Measurements from ENCODE around the gene TMC8.

The TMC8 gene, protein sequence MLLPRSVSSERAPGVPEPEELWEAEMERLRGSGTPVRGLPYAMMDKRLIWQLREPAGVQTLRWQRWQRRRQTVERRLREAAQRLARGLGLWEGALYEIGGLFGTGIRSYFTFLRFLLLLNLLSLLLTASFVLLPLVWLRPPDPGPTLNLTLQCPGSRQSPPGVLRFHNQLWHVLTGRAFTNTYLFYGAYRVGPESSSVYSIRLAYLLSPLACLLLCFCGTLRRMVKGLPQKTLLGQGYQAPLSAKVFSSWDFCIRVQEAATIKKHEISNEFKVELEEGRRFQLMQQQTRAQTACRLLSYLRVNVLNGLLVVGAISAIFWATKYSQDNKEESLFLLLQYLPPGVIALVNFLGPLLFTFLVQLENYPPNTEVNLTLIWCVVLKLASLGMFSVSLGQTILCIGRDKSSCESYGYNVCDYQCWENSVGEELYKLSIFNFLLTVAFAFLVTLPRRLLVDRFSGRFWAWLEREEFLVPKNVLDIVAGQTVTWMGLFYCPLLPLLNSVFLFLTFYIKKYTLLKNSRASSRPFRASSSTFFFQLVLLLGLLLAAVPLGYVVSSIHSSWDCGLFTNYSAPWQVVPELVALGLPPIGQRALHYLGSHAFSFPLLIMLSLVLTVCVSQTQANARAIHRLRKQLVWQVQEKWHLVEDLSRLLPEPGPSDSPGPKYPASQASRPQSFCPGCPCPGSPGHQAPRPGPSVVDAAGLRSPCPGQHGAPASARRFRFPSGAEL

DNA sequence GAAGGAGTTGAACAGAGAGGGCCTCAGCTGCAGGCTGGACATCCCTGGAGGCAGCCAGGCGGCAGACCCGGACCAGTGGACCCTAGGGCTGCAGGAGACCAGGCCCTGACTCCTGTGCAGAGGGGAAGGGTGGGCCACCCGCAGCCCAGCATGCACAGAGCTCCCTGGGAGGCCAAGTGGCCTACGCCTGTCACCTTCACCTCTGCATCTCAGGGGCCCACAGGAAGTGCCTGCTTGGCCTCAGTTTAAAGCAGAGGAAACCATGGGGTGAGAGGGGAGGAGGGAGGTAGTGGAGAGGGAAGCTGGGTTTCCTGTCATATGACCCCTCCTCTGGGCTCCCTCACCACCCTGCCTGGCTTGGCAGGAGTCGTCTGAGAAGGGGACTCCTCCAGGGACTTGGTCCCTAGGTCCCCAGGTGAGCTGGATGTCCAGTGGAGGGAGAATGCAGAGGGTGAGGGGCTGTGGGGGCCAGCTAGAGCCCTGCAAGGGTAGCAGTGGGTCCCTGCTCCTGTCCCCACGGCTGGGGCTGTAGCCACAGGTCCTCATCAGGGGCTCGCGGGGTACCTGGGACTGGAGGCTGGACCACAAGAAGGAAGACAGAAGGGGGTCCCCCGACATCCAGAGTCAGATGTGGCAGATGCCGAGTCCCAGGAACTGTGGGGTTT is at the start of gene TMC8:
Gene TMC8 (plus strand): TSS at position 335 of the 665 bp plus-strand sequence. CDS start 818 bp downstream, outside the sequence.
- no peak for TF ChIP-seq ZFP3 (tag by site-specific recombination; IDR thresholded peaks at IDR 0.05; ENCODE audit: low read depth)
- no peak for TF ChIP-seq ZNF341 (tag by site-specific recombination; IDR thresholded peaks at IDR 0.05; ENCODE audit: low read depth)
- TF ChIP-seq FEZF1 (tag by site-specific recombination; IDR thresholded peaks at IDR 0.05), result no peak
- no peak for TF ChIP-seq ZNF2 (tag by site-specific recombination; IDR thresholded peaks at IDR 0.05)
- peak; percentile 37; the same call in 1 of the 2 replicates for TF ChIP-seq ZFP69B (tag by site-specific recombination; IDR thresholded peaks at IDR 0.05)
- TF ChIP-seq, protein P1, sequence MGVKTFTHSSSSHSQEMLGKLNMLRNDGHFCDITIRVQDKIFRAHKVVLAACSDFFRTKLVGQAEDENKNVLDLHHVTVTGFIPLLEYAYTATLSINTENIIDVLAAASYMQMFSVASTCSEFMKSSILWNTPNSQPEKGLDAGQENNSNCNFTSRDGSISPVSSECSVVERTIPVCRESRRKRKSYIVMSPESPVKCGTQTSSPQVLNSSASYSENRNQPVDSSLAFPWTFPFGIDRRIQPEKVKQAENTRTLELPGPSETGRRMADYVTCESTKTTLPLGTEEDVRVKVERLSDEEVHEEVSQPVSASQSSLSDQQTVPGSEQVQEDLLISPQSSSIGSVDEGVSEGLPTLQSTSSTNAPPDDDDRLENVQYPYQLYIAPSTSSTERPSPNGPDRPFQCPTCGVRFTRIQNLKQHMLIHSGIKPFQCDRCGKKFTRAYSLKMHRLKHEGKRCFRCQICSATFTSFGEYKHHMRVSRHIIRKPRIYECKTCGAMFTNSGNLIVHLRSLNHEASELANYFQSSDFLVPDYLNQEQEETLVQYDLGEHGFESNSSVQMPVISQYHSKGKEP (tag by site-specific recombination; IDR thresholded peaks at IDR 0.05), result no peak
- 0 out of 2 replicates have a peak, but pooled peaks have one; percentile 10 for TF ChIP-seq GLIS1 (tag by site-specific recombination; IDR thresholded peaks at IDR 0.05)
- TF ChIP-seq KLF7 (tag by site-specific recombination; IDR thresholded peaks at IDR 0.05; ENCODE audit: borderline replicate concordance), result no peak
- TF ChIP-seq ZNF366 (tag by site-specific recombination; conservative IDR thresholded peaks at IDR 0.05), result no peak
- peak; percentile 50 for TF ChIP-seq ZIC2 (tag by site-specific recombination; IDR thresholded peaks at IDR 0.05)
- peak; percentile 28; the same call in 1 of the 2 replicates for TF ChIP-seq GLIS2 (tag by site-specific recombination; IDR thresholded peaks at IDR 0.05)
- no peak for TF ChIP-seq ZNF350 (tag by site-specific recombination; IDR thresholded peaks at IDR 0.05)
- no peak for TF ChIP-seq ZNF433 (tag by site-specific recombination; IDR thresholded peaks at IDR 0.05; ENCODE audit: low read depth)
- TF ChIP-seq GFI1B (tag by site-specific recombination; IDR thresholded peaks at IDR 0.05), result no peak
- no peak for TF ChIP-seq ZNF670 (tag by site-specific recombination; IDR thresholded peaks at IDR 0.05; ENCODE audit: low read depth)
- TF ChIP-seq ZNF292 (tag by site-specific recombination; IDR thresholded peaks at IDR 0.05; ENCODE audit: borderline replicate concordance, low read depth), result no peak
- Histone ChIP-seq H3K36me3 (ENCODE audit: control insufficient read depth in 2 of 2, insufficient read depth in 1 of 2, low read length in 2 of 2) (no peaks in the 10 kb centered on the region), H3K4me3 (ENCODE audit: low read depth, low read length) (no peak within 1 kb of the TSS), H3K27ac (ENCODE audit: extremely low read depth, low read depth, low read length) (no peak within 1 kb of the TSS), H3K9me3 (ENCODE audit: control insufficient read depth, insufficient read depth, low read depth, low read length) (no peaks in the 10 kb centered on the region), H3K4me1 (ENCODE audit: control insufficient read depth, insufficient read depth, low read length) (peaks cover 6% of the 10 kb centered on the region; the same call in 1 of the 2 replicates)
- ChIA-PET POLR2A (interaction anchor here (1.0 to 1.4 kb wide), 3 partner anchors 10 to 34 kb away, joined by 3 read pairs; no protein-coding TSS in a partner anchor), CTCF (interaction anchor here (0.5 to 2.0 kb wide), 4 partner anchors 10 to 84 kb away, joined by 3 to 5 read pairs (median 4); partner anchors contain the start of genes AFMID and TK1)

DNA sequence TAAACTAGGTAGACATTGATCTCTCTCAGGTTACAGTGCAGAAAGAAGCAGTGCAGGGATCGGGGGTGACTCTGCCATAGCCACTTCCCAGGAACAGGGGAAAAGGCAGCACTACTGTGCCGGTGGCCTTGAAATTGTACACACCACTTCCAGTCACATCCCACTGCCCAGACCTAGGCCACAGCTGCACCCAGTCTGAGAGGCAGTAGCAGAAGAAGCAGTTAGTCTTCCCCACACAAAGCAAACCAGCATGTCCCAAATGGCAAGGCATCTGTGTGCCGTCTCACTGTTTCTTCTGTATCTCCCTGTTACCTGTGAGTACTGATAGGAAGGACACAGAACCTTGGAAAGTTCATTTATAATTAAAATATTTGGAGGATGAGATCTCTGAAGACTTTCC is 49.0 kb upstream of the TMC8 start:
- ChIA-PET POLR2A (no interaction called here), CTCF (interaction anchor here (1.0 to 1.7 kb wide), 2 partner anchors 95 to 341 kb away, joined by 4 read pairs; no protein-coding TSS in a partner anchor)
- peaks cover 39 to 62% of the 10 kb centered on the region in 2 experiments for H3K36me3 ChIP-seq (ENCODE audit: control insufficient read depth in 2 of 2, insufficient read depth in 1 of 2, low read length in 2 of 2)
- H3K27ac ChIP-seq (ENCODE audit: extremely low read depth, low read depth, low read length), result no peak overlapping the region
- H3K4me3 ChIP-seq (ENCODE audit: low read depth, low read length), result no peak overlapping the region
- TF ChIP-seq ZIC2 (tag by site-specific recombination; IDR thresholded peaks at IDR 0.05) (no peak), ZNF155 (tag by site-specific recombination; IDR thresholded peaks at IDR 0.05) (no peak), ZXDB (tag by site-specific recombination; IDR thresholded peaks at IDR 0.05) (no peak), ZNF785 (tag by site-specific recombination; IDR thresholded peaks at IDR 0.05) (no peak), YY1 (tag by site-specific recombination; IDR thresholded peaks at IDR 0.05) (no peak), ZNF2 (tag by site-specific recombination; IDR thresholded peaks at IDR 0.05) (no peak), GLIS2 (tag by site-specific recombination; IDR thresholded peaks at IDR 0.05) (no peak), ZSCAN16 (tag by site-specific recombination; IDR thresholded peaks at IDR 0.05) (no peak), ZNF133 (tag by site-specific recombination; IDR thresholded peaks at IDR 0.05) (no peak), ZNF768 (tag by site-specific recombination; IDR thresholded peaks at IDR 0.05) (no peak)
- TF ChIP-seq, protein P2, sequence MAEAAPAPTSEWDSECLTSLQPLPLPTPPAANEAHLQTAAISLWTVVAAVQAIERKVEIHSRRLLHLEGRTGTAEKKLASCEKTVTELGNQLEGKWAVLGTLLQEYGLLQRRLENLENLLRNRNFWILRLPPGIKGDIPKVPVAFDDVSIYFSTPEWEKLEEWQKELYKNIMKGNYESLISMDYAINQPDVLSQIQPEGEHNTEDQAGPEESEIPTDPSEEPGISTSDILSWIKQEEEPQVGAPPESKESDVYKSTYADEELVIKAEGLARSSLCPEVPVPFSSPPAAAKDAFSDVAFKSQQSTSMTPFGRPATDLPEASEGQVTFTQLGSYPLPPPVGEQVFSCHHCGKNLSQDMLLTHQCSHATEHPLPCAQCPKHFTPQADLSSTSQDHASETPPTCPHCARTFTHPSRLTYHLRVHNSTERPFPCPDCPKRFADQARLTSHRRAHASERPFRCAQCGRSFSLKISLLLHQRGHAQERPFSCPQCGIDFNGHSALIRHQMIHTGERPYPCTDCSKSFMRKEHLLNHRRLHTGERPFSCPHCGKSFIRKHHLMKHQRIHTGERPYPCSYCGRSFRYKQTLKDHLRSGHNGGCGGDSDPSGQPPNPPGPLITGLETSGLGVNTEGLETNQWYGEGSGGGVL (tag by site-specific recombination; IDR thresholded peaks at IDR 0.05), result no peak
- TF ChIP-seq, protein P3, sequence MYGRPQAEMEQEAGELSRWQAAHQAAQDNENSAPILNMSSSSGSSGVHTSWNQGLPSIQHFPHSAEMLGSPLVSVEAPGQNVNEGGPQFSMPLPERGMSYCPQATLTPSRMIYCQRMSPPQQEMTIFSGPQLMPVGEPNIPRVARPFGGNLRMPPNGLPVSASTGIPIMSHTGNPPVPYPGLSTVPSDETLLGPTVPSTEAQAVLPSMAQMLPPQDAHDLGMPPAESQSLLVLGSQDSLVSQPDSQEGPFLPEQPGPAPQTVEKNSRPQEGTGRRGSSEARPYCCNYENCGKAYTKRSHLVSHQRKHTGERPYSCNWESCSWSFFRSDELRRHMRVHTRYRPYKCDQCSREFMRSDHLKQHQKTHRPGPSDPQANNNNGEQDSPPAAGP (tag by site-specific recombination; IDR thresholded peaks at IDR 0.05), result no peak
- TF ChIP-seq, protein P4, sequence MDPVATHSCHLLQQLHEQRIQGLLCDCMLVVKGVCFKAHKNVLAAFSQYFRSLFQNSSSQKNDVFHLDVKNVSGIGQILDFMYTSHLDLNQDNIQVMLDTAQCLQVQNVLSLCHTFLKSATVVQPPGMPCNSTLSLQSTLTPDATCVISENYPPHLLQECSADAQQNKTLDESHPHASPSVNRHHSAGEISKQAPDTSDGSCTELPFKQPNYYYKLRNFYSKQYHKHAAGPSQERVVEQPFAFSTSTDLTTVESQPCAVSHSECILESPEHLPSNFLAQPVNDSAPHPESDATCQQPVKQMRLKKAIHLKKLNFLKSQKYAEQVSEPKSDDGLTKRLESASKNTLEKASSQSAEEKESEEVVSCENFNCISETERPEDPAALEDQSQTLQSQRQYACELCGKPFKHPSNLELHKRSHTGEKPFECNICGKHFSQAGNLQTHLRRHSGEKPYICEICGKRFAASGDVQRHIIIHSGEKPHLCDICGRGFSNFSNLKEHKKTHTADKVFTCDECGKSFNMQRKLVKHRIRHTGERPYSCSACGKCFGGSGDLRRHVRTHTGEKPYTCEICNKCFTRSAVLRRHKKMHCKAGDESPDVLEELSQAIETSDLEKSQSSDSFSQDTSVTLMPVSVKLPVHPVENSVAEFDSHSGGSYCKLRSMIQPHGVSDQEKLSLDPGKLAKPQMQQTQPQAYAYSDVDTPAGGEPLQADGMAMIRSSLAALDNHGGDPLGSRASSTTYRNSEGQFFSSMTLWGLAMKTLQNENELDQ (tag by site-specific recombination; IDR thresholded peaks at IDR 0.05; ENCODE audit: low read depth), result no peak
- H3K4me1 ChIP-seq (ENCODE audit: control insufficient read depth, insufficient read depth, low read length), result no peaks in the 10 kb centered on the region
- no peaks in the 10 kb centered on the region for H3K9me3 ChIP-seq (ENCODE audit: control insufficient read depth, insufficient read depth, low read depth, low read length)
